Chondrocyte (in vitro differentiated cells): Measurements from ENCODE around the gene REEP3. TPM values are rescaled to one million over a fixed set of nuclear protein-coding genes. Genes with fewer than 3 reads are reported as not detected.
A peak's percentile ranks its signal among the peaks of the same experiment; 100 is the strongest.
"Not testable (repeated sequence)": the region's sequence is repeated elsewhere in the genome, so short reads cannot be mapped to it uniquely, and the experiment has no call there.

Experiments
- DNase-seq: peaks from one replicate; pipeline ENCODE4 v3.0.0; 2021; ENCODE audit warnings: mixed read lengths, low spot score
- H3K27ac Mint-ChIP-seq: one replicate; pipeline ENCODE4 v1.8.0; 2021; ENCODE audit warnings: mild to moderate bottlenecking, moderate library complexity, mixed read lengths; ENCODE audit not compliant: unreplicated experiment
- H3K27me3 Mint-ChIP-seq: 2 replicates; pipeline ENCODE4 v1.8.0; 2021; ENCODE audit warnings: low read depth, mixed read lengths
- H3K36me3 Mint-ChIP-seq: 2 replicates; pipeline ENCODE4 v1.8.0; 2021; ENCODE audit warnings: low read depth, mixed read lengths
- H3K4me1 Mint-ChIP-seq: 2 replicates; pipeline ENCODE4 v1.8.0; 2021; ENCODE audit warnings: low read depth, mild to moderate bottlenecking, mixed read lengths
- H3K4me3 Mint-ChIP-seq: one replicate; pipeline ENCODE4 v1.8.0; 2021; ENCODE audit warnings: mild to moderate bottlenecking, moderate library complexity, mixed read lengths; ENCODE audit not compliant: unreplicated experiment
- H3K9me3 Mint-ChIP-seq: 2 replicates; pipeline ENCODE4 v1.8.0; 2021; ENCODE audit warnings: low read depth, mixed read lengths
- CTCF ChIP-seq: fragments of 200-600 bp; sonication (generic); IDR thresholded peaks from 2 replicates; pipeline ENCODE4 v1.5.0; 2021; ENCODE audit warnings: antibody characterized with exemption, mild to moderate bottlenecking, moderate library complexity
- total RNA-seq: library from RNA; stranded (reverse); gene quantifications from 3 replicates; pipeline ENCODE4 v1.2.1, GENCODE V29; 2021

Gene REEP3
- total RNA-seq, 1 donor from 2014 or later = 80.6 TPM

DNA sequence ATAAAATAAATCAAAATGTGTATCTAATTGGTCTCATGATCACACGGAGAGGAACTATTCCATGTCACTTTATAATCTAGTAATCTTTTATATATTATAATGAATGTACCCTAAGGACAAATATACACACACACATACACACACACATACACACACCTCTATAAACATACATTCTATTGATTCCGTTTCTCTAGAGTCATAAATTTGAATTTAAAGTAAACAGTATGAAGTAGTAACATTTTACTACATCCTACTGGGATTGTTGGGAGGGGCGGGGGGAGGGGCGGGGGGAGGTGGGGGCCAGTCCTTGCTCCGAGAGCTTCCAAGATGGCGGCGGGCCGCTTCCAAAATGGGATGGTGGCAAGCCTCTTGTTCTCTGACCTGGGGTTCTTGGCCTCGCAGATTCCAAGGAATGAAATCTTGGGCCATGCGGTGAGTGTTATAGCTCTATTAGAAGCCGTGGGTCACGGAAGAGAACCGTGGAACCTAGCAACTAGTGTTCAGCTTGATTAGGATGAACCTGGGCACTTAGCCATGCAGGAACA is 143.2 kb downstream of the REEP3 start:
- H3K4me3 Mint-ChIP-seq = no peak overlapping the region
- H3K27me3 Mint-ChIP-seq = no peaks in the 10 kb centered on the region
- H3K27ac Mint-ChIP-seq = no peak overlapping the region
- no peak for TF ChIP-seq CTCF
- DNase-seq = no peak
- H3K36me3 Mint-ChIP-seq = no peaks in the 10 kb centered on the region
- peaks cover 22% of the 10 kb centered on the region for H3K4me1 Mint-ChIP-seq
- H3K9me3 Mint-ChIP-seq = no peaks in the 10 kb centered on the region

GRCh38 chr10:63665006-63665580 is 143.9 kb downstream of the REEP3 start:
- not testable (repeated sequence) for H3K27ac Mint-ChIP-seq, H3K4me3 Mint-ChIP-seq

GRCh38 chr10:63665670-63666134 is 144.5 kb downstream of the REEP3 start:
- no peak for DNase-seq
- Mint-ChIP-seq H3K9me3 (no peaks in the 10 kb centered on the region), H3K4me1 (peaks cover 27% of the 10 kb centered on the region), H3K27ac (peak overlapping the region; percentile 51), H3K27me3 (no peaks in the 10 kb centered on the region), H3K4me3 (no peak overlapping the region), H3K36me3 (no peaks in the 10 kb centered on the region)
- TF ChIP-seq CTCF = no peak

More at GRCh38 chr10:63665006-63665580, 143.9 kb downstream of the REEP3 start:
- not testable (repeated sequence) for H3K9me3 Mint-ChIP-seq, H3K27me3 Mint-ChIP-seq, DNase-seq, H3K36me3 Mint-ChIP-seq
- H3K4me1 Mint-ChIP-seq = peaks cover 22% of the 10 kb centered on the region

DNA sequence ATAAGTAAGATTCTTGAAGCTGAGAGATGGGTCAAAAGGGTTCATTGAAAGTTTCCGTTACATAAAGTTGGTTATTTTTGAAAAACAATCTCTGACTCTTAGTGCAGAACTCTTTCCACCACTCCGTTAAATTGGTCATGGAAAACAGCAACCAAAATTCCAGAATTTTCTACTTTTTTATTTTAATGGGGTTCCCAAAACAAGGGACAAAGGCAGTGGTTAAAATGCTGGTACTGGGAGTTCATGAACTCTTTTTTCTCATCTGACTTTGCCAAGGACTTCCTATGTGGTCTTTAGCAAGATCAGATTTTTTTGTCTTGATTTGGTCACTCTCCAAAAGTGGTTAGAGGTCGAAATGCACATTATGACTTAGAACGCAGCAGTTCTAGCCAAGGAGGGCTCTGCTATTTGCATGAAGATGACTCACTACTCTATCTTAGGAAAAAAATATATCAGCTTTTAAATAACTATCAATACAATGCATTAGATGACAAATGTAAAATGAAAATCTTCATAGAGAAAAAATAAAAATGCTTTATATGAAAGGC is 145.7 kb downstream of the REEP3 start:
- TF ChIP-seq CTCF = no peak
- no peak for DNase-seq

GRCh38 chr10:63667596-63668480 is 146.6 kb downstream of the REEP3 start:
- H3K9me3 Mint-ChIP-seq = no peaks in the 10 kb centered on the region
- H3K4me3 Mint-ChIP-seq = no peak overlapping the region

More for the DNA sequence above, 145.7 kb downstream of the REEP3 start:
- peaks cover 39% of the 10 kb centered on the region for H3K4me1 Mint-ChIP-seq
- H3K9me3 Mint-ChIP-seq = no peaks in the 10 kb centered on the region
- no peak overlapping the region for H3K27ac Mint-ChIP-seq
- H3K4me3 Mint-ChIP-seq = no peak overlapping the region
- no peaks in the 10 kb centered on the region for H3K36me3 Mint-ChIP-seq
- H3K27me3 Mint-ChIP-seq = no peaks in the 10 kb centered on the region

More at GRCh38 chr10:63667596-63668480, 146.6 kb downstream of the REEP3 start:
- Mint-ChIP-seq H3K27me3 (no peaks in the 10 kb centered on the region), H3K4me1 (peaks cover 48% of the 10 kb centered on the region), H3K27ac (no peak overlapping the region), H3K36me3 (no peaks in the 10 kb centered on the region)
- DNase-seq = no peak
- no peak for TF ChIP-seq CTCF
